H9 (cell line): ENCODE measurements around the gene ASCC1. TPM values are rescaled to one million over a fixed set of nuclear protein-coding genes. Genes with fewer than 3 reads are reported as not detected.

Experiments
- DNase-seq: peaks from one replicate; pipeline ENCODE4 v3.0.0-alpha.2; 2017
- H2AFZ ChIP-seq: one replicate; pipeline ENCODE4 v1.6.1; 2013; ENCODE audit warnings: mild to moderate bottlenecking, low read length, control low read depth, moderate library complexity
- H2AK5ac ChIP-seq: 2 replicates; pipeline ENCODE4 v1.6.1; 2013; ENCODE audit warnings: low read length, control low read depth, mixed read lengths; ENCODE audit not compliant: insufficient read length
- H2BK120ac ChIP-seq: one replicate; pipeline ENCODE4 v1.6.1; 2013; ENCODE audit warnings: low read depth, mild to moderate bottlenecking, low read length, control low read depth, inconsistent platforms; ENCODE audit not compliant: poor library complexity, severe bottlenecking
- H2BK12ac ChIP-seq: 2 replicates; pipeline ENCODE4 v1.6.1; 2013; ENCODE audit warnings: low read length, control low read depth, mixed read lengths, low read depth; ENCODE audit not compliant: insufficient read length
- H2BK15ac ChIP-seq: 2 replicates; pipeline ENCODE4 v1.6.1; 2013; ENCODE audit warnings: low read depth, low read length, control low read depth
- H2BK20ac ChIP-seq: one replicate; pipeline ENCODE4 v1.6.1; 2013; ENCODE audit warnings: low read depth, mild to moderate bottlenecking, low read length, control low read depth, inconsistent platforms; ENCODE audit not compliant: poor library complexity, severe bottlenecking
- H2BK5ac ChIP-seq: 2 replicates; pipeline ENCODE4 v1.6.1; 2013; ENCODE audit warnings: low read length, control low read depth, mixed read lengths; ENCODE audit not compliant: insufficient read length
- H3K14ac ChIP-seq: 2 replicates; pipeline ENCODE4 v1.6.1; 2013; ENCODE audit warnings: low read length, control low read depth; ENCODE audit not compliant: insufficient read depth
- H3K18ac ChIP-seq: 2 replicates; pipeline ENCODE4 v1.6.1; 2013; ENCODE audit warnings: low read depth, mild to moderate bottlenecking, mixed read lengths, low read length, control low read depth; ENCODE audit not compliant: insufficient read length
- H3K23ac ChIP-seq: 2 replicates; pipeline ENCODE4 v1.6.1; 2013; ENCODE audit warnings: low read length, control low read depth, mixed read lengths, low read depth; ENCODE audit not compliant: insufficient read length
- H3K23me2 ChIP-seq: 2 replicates; pipeline ENCODE4 v1.6.1; 2013; ENCODE audit warnings: low read depth, mild to moderate bottlenecking, mixed read lengths, low read length, control low read depth; ENCODE audit not compliant: insufficient read length, poor library complexity, severe bottlenecking
- H3K27ac ChIP-seq: 2 replicates; pipeline ENCODE4 v1.5.1; 2013; ENCODE audit warnings: low read length, control low read depth, mixed read lengths, low read depth; ENCODE audit not compliant: insufficient read length
- H3K27me3 ChIP-seq: 2 replicates; pipeline ENCODE4 v1.6.1; 2013; ENCODE audit warnings: low read length, control low read depth, inconsistent platforms; ENCODE audit not compliant: insufficient read depth
- H3K4ac ChIP-seq: 2 replicates; pipeline ENCODE4 v1.6.1; 2013; ENCODE audit warnings: low read depth, mild to moderate bottlenecking, control low read depth, inconsistent platforms, low read length, moderate library complexity
- H3K4me1 ChIP-seq: 2 replicates; pipeline ENCODE4 v1.6.1; 2013; ENCODE audit warnings: low read length, control low read depth, inconsistent platforms; ENCODE audit not compliant: insufficient read depth
- H3K4me2 ChIP-seq: 2 replicates; pipeline ENCODE4 v1.6.1; 2013; ENCODE audit warnings: low read length, control low read depth, mixed read lengths; ENCODE audit not compliant: insufficient read length, insufficient read depth
- H3K56ac ChIP-seq: 2 replicates; pipeline ENCODE4 v1.6.1; 2013; ENCODE audit warnings: low read depth, mild to moderate bottlenecking, mixed read lengths, low read length, control low read depth; ENCODE audit not compliant: insufficient read length
- H3K79me1 ChIP-seq: 2 replicates; pipeline ENCODE4 v1.6.1; 2013; ENCODE audit warnings: low read depth, mild to moderate bottlenecking, moderate library complexity, low read length, control low read depth, inconsistent platforms; ENCODE audit not compliant: insufficient read depth, poor library complexity, severe bottlenecking
- H3K79me2 ChIP-seq: 2 replicates; pipeline ENCODE4 v1.6.1; 2013; ENCODE audit warnings: low read length, control low read depth, inconsistent platforms; ENCODE audit not compliant: insufficient read depth
- H3K9ac ChIP-seq: 2 replicates; pipeline ENCODE4 v1.6.1; 2013; ENCODE audit warnings: low read length, control low read depth, mixed read lengths; ENCODE audit not compliant: insufficient read length; ENCODE audit errors: extremely low read depth
- H3K9me3 ChIP-seq: one replicate; pipeline ENCODE4 v1.6.1; 2013; ENCODE audit warnings: low read depth, low read length, inconsistent platforms; ENCODE audit not compliant: control insufficient read depth
- H3T11ph ChIP-seq: one replicate; pipeline ENCODE4 v1.6.1; 2013; ENCODE audit warnings: mild to moderate bottlenecking, low read length, control low read depth, inconsistent platforms
- H4K20me1 ChIP-seq: one replicate; pipeline ENCODE4 v1.6.1; 2013; ENCODE audit not compliant: control insufficient read depth, insufficient read length, insufficient read depth
- H4K5ac ChIP-seq: 2 replicates; pipeline ENCODE4 v1.6.1; 2013; ENCODE audit warnings: low read depth, mild to moderate bottlenecking, mixed read lengths, low read length, control low read depth; ENCODE audit not compliant: insufficient read length
- H4K8ac ChIP-seq: replicated peaks from 2 replicates; pipeline ENCODE4 v1.6.1; 2013; ENCODE audit warnings: low read length, control low read depth, mixed read lengths, low read depth; ENCODE audit not compliant: insufficient read length
- H4K91ac ChIP-seq: 2 replicates; pipeline ENCODE4 v1.6.1; 2013; ENCODE audit warnings: low read depth, mild to moderate bottlenecking, moderate library complexity, mixed read lengths, low read length, control low read depth; ENCODE audit not compliant: insufficient read length
- H3K27ac Mint-ChIP-seq, 3 experiments: 2 replicates in 2 of 3; 3 replicates in 1 of 3; pipeline ENCODE4 v1.8.0; 2020 to 2021; ENCODE audit warnings: mixed read lengths in 3 of 3, mild to moderate bottlenecking in 1 of 3, moderate library complexity in 1 of 3
- H3K27me3 Mint-ChIP-seq: 2 replicates; pipeline ENCODE4 v1.8.0; 2021; ENCODE audit warnings: low read depth, mild to moderate bottlenecking, moderate library complexity, mixed read lengths
- H3K36me3 Mint-ChIP-seq, 3 experiments: 2 replicates in 2 of 3; 3 replicates in 1 of 3; pipeline ENCODE4 v1.8.0; 2020 to 2021; ENCODE audit warnings: low read depth in 3 of 3, mixed read lengths in 3 of 3; ENCODE audit not compliant: insufficient read depth in 1 of 3
- H3K4me1 Mint-ChIP-seq, 2 experiments: 2 replicates each; pipeline ENCODE4 v1.8.0; 2020; ENCODE audit warnings: mixed read lengths in 2 of 2
- H3K4me3 Mint-ChIP-seq, 2 experiments: 2 replicates in 1 of 2; 3 replicates in 1 of 2; pipeline ENCODE4 v1.8.0; 2020 to 2021; ENCODE audit warnings: mild to moderate bottlenecking in 2 of 2, mixed read lengths in 2 of 2, moderate library complexity in 1 of 2
- H3K9me3 Mint-ChIP-seq, 2 experiments: 2 replicates in 1 of 2; 3 replicates in 1 of 2; pipeline ENCODE4 v1.8.0; 2020; ENCODE audit warnings: mild to moderate bottlenecking in 2 of 2, mixed read lengths in 2 of 2, moderate library complexity in 1 of 2
- WGBS: extraction: QIAGEN DNeasy Blood & Tissue Kit; methylation state at CpG from one replicate; pipeline ENCODE4 v1.1.7; 2013; ENCODE audit warnings: missing lambda C conversion rate, low lambda C conversion rate, mixed read lengths; ENCODE audit not compliant: insufficient read length; ENCODE audit errors: extremely low coverage; 5-methylcytosine and 5-hydroxymethylcytosine counted together
- total RNA-seq: library from RNA; stranded (reverse); gene quantifications from 2 replicates; pipeline ENCODE4 v1.2.1, GENCODE V29; 2021
- TF ChIP-seq, protein P1 (sequence below): fragments of 200-600 bp; sonication (generic); conservative IDR thresholded peaks from 3 replicates; pipeline ENCODE4 v1.8.0; 2021; ENCODE audit warnings: antibody characterized with exemption, mild to moderate bottlenecking

The ASCC1 gene
- total RNA-seq, 1 experiment from 2014 or later = 41.2 TPM

DNA sequence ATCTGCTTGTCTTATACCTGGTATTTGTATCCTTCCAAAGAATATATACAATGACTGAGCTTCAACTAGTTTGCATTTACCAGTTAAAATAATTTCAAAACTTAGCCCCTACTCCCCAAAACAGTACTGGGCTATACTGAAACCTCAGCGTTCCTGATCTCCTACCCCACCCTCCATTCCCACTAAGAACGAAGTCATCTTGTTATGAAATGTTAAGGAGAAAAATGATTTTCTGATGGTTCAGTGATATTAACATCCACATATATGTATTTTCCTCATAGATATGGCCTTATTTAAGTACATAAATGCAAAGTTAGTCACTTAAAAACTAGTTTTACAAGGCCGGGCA, 29.1 kb downstream of the ASCC1 start:
- Histone ChIP-seq H3K27ac (no peak overlapping the region), H3K18ac (no peak overlapping the region), H2BK15ac (no peak overlapping the region), H3K56ac (no peak overlapping the region), H2AK5ac (no peak overlapping the region), H2BK12ac (no peak overlapping the region), H4K20me1 (no peaks in the 10 kb centered on the region), H2BK120ac (no peak overlapping the region), H2BK20ac (no peak overlapping the region), H4K8ac (no peak overlapping the region), H3K4ac (no peak overlapping the region), H3K4me2 (no peak overlapping the region), H4K91ac (no peak overlapping the region), H3K79me2 (no peaks in the 10 kb centered on the region), H2BK5ac (no peak overlapping the region), H3T11ph (no peak overlapping the region), H3K9me3 (peaks cover 7% of the 10 kb centered on the region), H4K5ac (no peak overlapping the region), H3K23ac (no peak overlapping the region), H3K4me1 (no peaks in the 10 kb centered on the region), H3K23me2 (no peaks in the 10 kb centered on the region), H2AFZ (no peak overlapping the region), H3K79me1 (no peaks in the 10 kb centered on the region), H3K27me3 (no peaks in the 10 kb centered on the region), H3K14ac (no peak overlapping the region), H3K9ac (no peak overlapping the region)
- H3K4me1 Mint-ChIP-seq = no peaks in the 10 kb centered on the region
- no peak overlapping the region for H3K27ac Mint-ChIP-seq
- peaks cover 18 to 42% (median 31%) of the 10 kb centered on the region in 3 experiments for H3K36me3 Mint-ChIP-seq
- TF ChIP-seq, protein P1, sequence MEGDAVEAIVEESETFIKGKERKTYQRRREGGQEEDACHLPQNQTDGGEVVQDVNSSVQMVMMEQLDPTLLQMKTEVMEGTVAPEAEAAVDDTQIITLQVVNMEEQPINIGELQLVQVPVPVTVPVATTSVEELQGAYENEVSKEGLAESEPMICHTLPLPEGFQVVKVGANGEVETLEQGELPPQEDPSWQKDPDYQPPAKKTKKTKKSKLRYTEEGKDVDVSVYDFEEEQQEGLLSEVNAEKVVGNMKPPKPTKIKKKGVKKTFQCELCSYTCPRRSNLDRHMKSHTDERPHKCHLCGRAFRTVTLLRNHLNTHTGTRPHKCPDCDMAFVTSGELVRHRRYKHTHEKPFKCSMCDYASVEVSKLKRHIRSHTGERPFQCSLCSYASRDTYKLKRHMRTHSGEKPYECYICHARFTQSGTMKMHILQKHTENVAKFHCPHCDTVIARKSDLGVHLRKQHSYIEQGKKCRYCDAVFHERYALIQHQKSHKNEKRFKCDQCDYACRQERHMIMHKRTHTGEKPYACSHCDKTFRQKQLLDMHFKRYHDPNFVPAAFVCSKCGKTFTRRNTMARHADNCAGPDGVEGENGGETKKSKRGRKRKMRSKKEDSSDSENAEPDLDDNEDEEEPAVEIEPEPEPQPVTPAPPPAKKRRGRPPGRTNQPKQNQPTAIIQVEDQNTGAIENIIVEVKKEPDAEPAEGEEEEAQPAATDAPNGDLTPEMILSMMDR = no peak
- no peak for DNase-seq
- no CpG with 5 or more reads among the region's 3 CpGs for WGBS
- no peak overlapping the region for H3K4me3 Mint-ChIP-seq
- no peaks in the 10 kb centered on the region for H3K27me3 Mint-ChIP-seq
- H3K9me3 Mint-ChIP-seq = peaks cover 15 to 16% of the 10 kb centered on the region in 2 experiments
